Transverse colon (tissue), 4 donors: Measurements from ENCODE around the gene RAB30. TPM values are rescaled to one million over a fixed set of nuclear protein-coding genes. Genes with fewer than 3 reads are reported as not detected.
"Not testable (repeated sequence)": the region's sequence is repeated elsewhere in the genome, so short reads cannot be mapped to it uniquely, and the experiment has no call there.

Experiments used
- DNase-seq: peaks from one replicate; pipeline ENCODE4 v3.0.0-alpha.2; 2019
- H3K27ac ChIP-seq, 4 donors: fragments of 200-600 bp; sonication (generic); 2 replicates each; pipeline ENCODE4 v1.5.1; 2016 to 2018; ENCODE audit warnings: inconsistent platforms in 4 of 4
- H3K27me3 ChIP-seq: fragments of 200-600 bp; sonication (generic); 2 replicates; pipeline ENCODE4 v1.5.1; 2017; ENCODE audit warnings: inconsistent platforms
- H3K36me3 ChIP-seq, 4 donors: fragments of 200-600 bp; sonication (generic); 2 replicates each; pipeline ENCODE4 v1.5.1; 2017 to 2019; ENCODE audit warnings: inconsistent platforms in 4 of 4
- H3K4me1 ChIP-seq, 4 donors: fragments of 200-600 bp; sonication (generic); 2 replicates each; pipeline ENCODE4 v1.5.1; 2017 to 2020; ENCODE audit warnings: inconsistent platforms in 4 of 4
- H3K4me3 ChIP-seq, 4 donors: fragments of 200-600 bp; sonication (generic); 1 replicate in 1 of 4; 2 replicates in 3 of 4; pipeline versions ENCODE4 v1.5.1 to v1.6.1; 2017 to 2019; ENCODE audit warnings: inconsistent platforms in 4 of 4
- H3K9me3 ChIP-seq, 2 donors: fragments of 200-600 bp; sonication (generic); 2 replicates each; pipeline ENCODE4 v1.5.1; 2017 to 2019; ENCODE audit warnings: inconsistent platforms in 2 of 2
- CTCF ChIP-seq, 5 experiments: fragments of 200-600 bp in 3 of 5; fragments of 450-650 bp in 2 of 5; sonication (generic) in 3 of 5; IDR thresholded peaks; 1 replicate in 2 of 5; 2 replicates in 3 of 5; pipeline ENCODE4 v1.5.1; 2016 to 2017; ENCODE audit warnings: antibody characterized with exemption in 5 of 5, inconsistent platforms in 3 of 5, mild to moderate bottlenecking in 2 of 5, moderate library complexity in 1 of 5
- EP300 ChIP-seq: sonication (generic); formaldehyde crosslinking; IDR thresholded peaks from one replicate; pipeline ENCODE4 v1.6.1; 2017; ENCODE audit warnings: antibody characterized with exemption, low read depth
- POLR2A ChIP-seq: fragments of 450-650 bp; IDR thresholded peaks from one replicate; pipeline ENCODE4 v1.6.1; 2016; ENCODE audit warnings: antibody characterized with exemption, mild to moderate bottlenecking, moderate library complexity
- POLR2AphosphoS5 ChIP-seq, 3 donors: sonication (generic); formaldehyde crosslinking; IDR thresholded peaks; one replicate each; pipeline ENCODE4 v1.6.1; 2016; ENCODE audit warnings: antibody characterized with exemption in 3 of 3
- WGBS, 2 donors: methylation state at CpG; one replicate each; pipeline ENCODE4 v1.1.5; 2018; ENCODE audit warnings: low coverage in 1 of 2; 5-methylcytosine and 5-hydroxymethylcytosine counted together
- in situ Hi-C, 4 donors: fragments of 200-750 bp; cut with MboI; loops; one replicate each; pipeline versions ENCODE4 v1.15.0 to v1.15.1; 2017; ENCODE audit warnings: low sequenced_read_pairs in 3 of 4, low pct_ligation_motif_present in 1 of 4, low pct_unique_long_range_greater_than_20kb in 1 of 4
- intact Hi-C: fragments of 100-400 bp; cut with DNase I; formaldehyde crosslinking; loops from one replicate; pipeline ENCODE4 v1.15.1; 2023; ENCODE audit warnings: low total_unique reads
- total RNA-seq, 4 donors: library from RNA; depleted of rRNA; stranded (reverse); fragments of >200 nt; gene quantifications; one replicate each; pipeline ENCODE4 v1.1.0, GENCODE V29; 2016

RAB30 gene
- total RNA-seq, 4 donors from 2014 or later = 2.2 to 29.9 (median 14.5) TPM

- H3K4me1 ChIP-seq = no peaks in the 10 kb centered on the region
- intact Hi-C loops (no loop called here), in situ Hi-C loops (no loop called here)
- no peak for TF ChIP-seq POLR2AphosphoS5 (IDR thresholded peaks at IDR 0.05)
- TF ChIP-seq EP300 = no peak
- TF ChIP-seq POLR2A = no peak
- TF ChIP-seq CTCF (IDR thresholded peaks at IDR 0.05) = no peak
- no peaks in the 10 kb centered on the region for H3K36me3 ChIP-seq
- H3K4me3 ChIP-seq = no peak overlapping the region
- H3K9me3 ChIP-seq = no peaks in the 10 kb centered on the region
- peak overlapping the region; percentile 27 to 57 (median 32) for H3K27ac ChIP-seq
- 77 to 89% methylated on average over 1 to 2 of the region's 2 CpGs for WGBS, 2 donors
- no peak for DNase-seq
- no peaks in the 10 kb centered on the region for H3K27me3 ChIP-seq
These were observed 110.9 kb downstream of the RAB30 start for GRCh38 chr11:82960779-82961143.

GRCh38 chr11:82959987-82960778, 111.5 kb downstream of the RAB30 start:
- no peaks in the 10 kb centered on the region for H3K9me3 ChIP-seq
- peak overlapping the region in 3 of 4 donors; percentile 27 to 57 (median 35) for H3K27ac ChIP-seq
- 63 to 65% methylated on average over 5 of the region's 5 CpGs for WGBS, 2 donors
- intact Hi-C loops = no loop called here
- H3K4me3 ChIP-seq = no peak overlapping the region
- DNase-seq = no peak
- no peaks in the 10 kb centered on the region for H3K36me3 ChIP-seq
- TF ChIP-seq CTCF (IDR thresholded peaks at IDR 0.05) (no peak), EP300 (no peak), POLR2AphosphoS5 (IDR thresholded peaks at IDR 0.05) (no peak), POLR2A (no peak)
- H3K4me1 ChIP-seq = no peaks in the 10 kb centered on the region
- no peaks in the 10 kb centered on the region for H3K27me3 ChIP-seq
- in situ Hi-C loops = no loop called here

GRCh38 chr11:82955736-82956453, 115.8 kb downstream of the RAB30 start:
- H3K36me3 ChIP-seq, H3K4me3 ChIP-seq, H3K27ac ChIP-seq, in situ Hi-C loops, H3K4me1 ChIP-seq, intact Hi-C loops, H3K9me3 ChIP-seq, H3K27me3 ChIP-seq: not testable (repeated sequence)
- DNase-seq = peak; percentile 64
- 61% methylated on average over 9 of the region's 9 CpGs; no CpG with 5 or more reads in 1 of the 2 donors for WGBS, 2 donors

- in situ Hi-C loops, H3K9me3 ChIP-seq, H3K36me3 ChIP-seq, H3K4me3 ChIP-seq, intact Hi-C loops, H3K27ac ChIP-seq, DNase-seq, H3K27me3 ChIP-seq, H3K4me1 ChIP-seq: not testable (repeated sequence)
- WGBS, 2 donors = 94 to 100% methylated on average over 2 of the region's 2 CpGs
These were observed 121.2 kb downstream of the RAB30 start for GRCh38 chr11:82950502-82950901.

- intact Hi-C loops (no loop called here), in situ Hi-C loops (no loop called here)
- DNase-seq = no peak
- Histone ChIP-seq H3K36me3 (no peaks in the 10 kb centered on the region), H3K4me3 (no peak overlapping the region), H3K9me3 (no peaks in the 10 kb centered on the region), H3K27ac (no peak overlapping the region), H3K4me1 (no peaks in the 10 kb centered on the region), H3K27me3 (no peaks in the 10 kb centered on the region)
- TF ChIP-seq POLR2AphosphoS5 (IDR thresholded peaks at IDR 0.05) = no peak
- no peak for TF ChIP-seq POLR2A
- no peak for TF ChIP-seq EP300
- TF ChIP-seq CTCF (IDR thresholded peaks at IDR 0.05) = no peak
These were observed 122.3 kb downstream of the RAB30 start for GRCh38 chr11:82949352-82949751.
